ENCODE measurements around the gene MYO5A. TPM values are rescaled to one million over a fixed set of nuclear protein-coding genes. Genes with fewer than 3 reads are reported as not detected.

The MYO5A gene
- polyA plus RNA-seq, 2 of the 4 experiments (the other 2 are of a cell fraction), result 15.1 to 46.7 TPM

DNA sequence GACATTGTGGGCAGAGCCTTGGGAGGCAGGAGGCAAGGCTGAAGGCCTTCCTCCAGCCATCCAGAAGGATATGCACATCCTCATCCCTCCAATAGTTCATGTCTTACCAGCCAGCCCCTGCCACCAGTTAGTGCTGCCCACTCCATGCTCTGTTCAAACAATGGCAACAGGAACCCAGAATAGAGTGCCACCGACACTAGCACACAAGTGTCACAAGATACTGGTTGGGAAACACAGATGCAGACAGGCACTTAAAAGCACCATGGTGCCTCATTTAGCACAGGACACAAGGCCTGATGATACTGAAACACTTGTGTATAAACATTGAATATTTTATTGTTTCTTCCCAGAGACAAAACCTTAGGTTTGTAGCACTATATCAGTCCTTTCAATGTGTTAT, 176.6 kb downstream of the MYO5A start (continued):
- TF ChIP-seq HOXA7 (CRISPR knock-in tag; IDR thresholded peaks at IDR 0.05), result no peak

DNA sequence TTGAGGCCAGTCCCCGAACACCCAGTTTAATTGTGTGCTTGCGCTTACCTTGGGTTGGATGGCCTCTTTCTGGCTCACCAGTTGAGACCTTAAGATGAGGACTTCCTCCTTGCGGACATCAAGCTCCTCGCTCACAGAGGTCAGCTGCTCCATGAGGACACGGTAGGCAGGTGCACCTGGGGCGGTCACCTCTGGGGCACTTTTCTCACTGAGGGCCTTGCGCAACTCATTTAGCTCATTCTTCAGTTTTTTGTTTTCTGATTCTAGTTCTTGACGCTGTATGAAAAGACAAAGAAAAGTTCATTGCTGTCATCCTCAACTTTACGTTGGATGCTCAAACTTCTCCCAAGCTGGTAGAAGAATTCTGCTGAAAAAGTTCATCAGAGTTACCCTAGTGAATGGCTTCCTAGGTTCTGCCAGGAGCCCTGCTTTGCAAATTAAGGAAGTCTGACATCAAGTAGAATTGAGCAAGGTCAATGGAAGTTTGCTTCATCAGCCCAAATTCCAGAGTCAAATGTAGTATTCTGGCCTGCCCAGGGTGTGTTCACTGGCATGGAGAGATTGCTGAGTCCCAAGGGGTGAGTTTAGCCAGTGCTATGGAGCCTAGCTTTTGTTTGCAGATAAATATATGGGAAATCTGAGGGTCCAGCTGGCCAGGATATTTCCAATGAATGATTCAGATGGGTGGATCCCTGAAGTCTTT, 177.3 kb downstream of the MYO5A start:
- FAIRE-seq (no peak), DNase-seq (ENCODE audit: low read depth in 1 of 2, low spot score in 1 of 2) (no peak), ATAC-seq (no peak)
- WGBS (ENCODE audit: missing lambda C conversion rate), result 93% methylated on average over 9 of the region's 9 CpGs
- ChIA-PET CTCF (interaction anchor here (1.0 to 1.6 kb wide), 4 partner anchors 17 to 384 kb away, joined by 3 to 6 read pairs (median 4); no protein-coding TSS in a partner anchor), POLR2A (no interaction called here)
- peak; percentile 40 to 62; a peak in 2 of 4 replicates for TF ChIP-seq CEBPB (IDR thresholded peaks at IDR 0.05)
- TF ChIP-seq, protein P1, sequence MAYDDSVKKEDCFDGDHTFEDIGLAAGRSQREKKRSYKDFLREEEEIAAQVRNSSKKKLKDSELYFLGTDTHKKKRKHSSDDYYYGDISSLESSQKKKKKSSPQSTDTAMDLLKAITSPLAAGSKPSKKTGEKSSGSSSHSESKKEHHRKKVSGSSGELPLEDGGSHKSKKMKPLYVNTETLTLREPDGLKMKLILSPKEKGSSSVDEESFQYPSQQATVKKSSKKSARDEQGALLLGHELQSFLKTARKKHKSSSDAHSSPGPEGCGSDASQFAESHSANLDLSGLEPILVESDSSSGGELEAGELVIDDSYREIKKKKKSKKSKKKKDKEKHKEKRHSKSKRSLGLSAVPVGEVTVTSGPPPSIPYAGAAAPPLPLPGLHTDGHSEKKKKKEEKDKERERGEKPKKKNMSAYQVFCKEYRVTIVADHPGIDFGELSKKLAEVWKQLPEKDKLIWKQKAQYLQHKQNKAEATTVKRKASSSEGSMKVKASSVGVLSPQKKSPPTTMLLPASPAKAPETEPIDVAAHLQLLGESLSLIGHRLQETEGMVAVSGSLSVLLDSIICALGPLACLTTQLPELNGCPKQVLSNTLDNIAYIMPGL (CRISPR knock-in tag; IDR thresholded peaks at IDR 0.05; ENCODE audit: borderline replicate concordance), result no peak
- TF ChIP-seq NFE2L2 (conservative IDR thresholded peaks at IDR 0.05; ENCODE audit: low read length), result no peak
- TF ChIP-seq POLR2A (IDR thresholded peaks at IDR 0.05; ENCODE audit: low read length), result no peak
- no peak for TF ChIP-seq FOXS1 (CRISPR knock-in tag; IDR thresholded peaks at IDR 0.05)
- no peak for TF ChIP-seq TP53 (CRISPR knock-in tag; IDR thresholded peaks at IDR 0.05)
- H3K4me2 ChIP-seq, result no peak overlapping the region
- no peaks in the 10 kb centered on the region for H3K4me1 ChIP-seq
- H3K27ac ChIP-seq, result no peak overlapping the region
- no peak overlapping the region for H3K4me3 ChIP-seq
- no peaks in the 10 kb centered on the region for H3K9me3 ChIP-seq

DNA sequence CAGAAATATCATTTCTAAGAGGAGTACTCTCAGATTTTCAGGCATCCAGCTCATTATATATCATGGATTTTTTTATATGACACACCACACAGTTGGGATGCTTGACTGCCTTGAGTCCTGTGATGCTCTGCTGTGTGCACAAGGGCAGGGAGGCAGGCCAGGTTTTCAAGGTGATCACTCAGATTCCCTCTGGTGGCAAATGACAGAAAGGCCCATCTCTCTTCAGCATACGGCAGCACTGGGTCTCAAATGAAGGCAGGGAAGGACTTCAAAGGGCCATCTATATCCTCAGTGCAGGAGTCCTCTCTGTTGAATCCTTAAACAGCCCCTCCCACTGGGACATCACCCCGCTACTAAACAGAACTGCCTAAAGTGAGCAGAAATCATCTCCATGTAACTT, 178.3 kb downstream of the MYO5A start:
- H3K4me2 ChIP-seq, result no peak overlapping the region
- TF ChIP-seq BHLHE40 (IDR thresholded peaks at IDR 0.05; ENCODE audit: low read depth, low read length), result no peak
- TF ChIP-seq NFE2L2 (conservative IDR thresholded peaks at IDR 0.05; ENCODE audit: low read length), result no peak
- TF ChIP-seq RCOR1 (IDR thresholded peaks at IDR 0.05; ENCODE audit: low read depth, low read length), result no peak
- no peak for TF ChIP-seq SREBF2 (IDR thresholded peaks at IDR 0.05)
- TF ChIP-seq, protein P1 (CRISPR knock-in tag; IDR thresholded peaks at IDR 0.05; ENCODE audit: borderline replicate concordance), result no peak
- POLR2A ChIA-PET, result no interaction called here
- no peaks in the 10 kb centered on the region for H3K4me1 ChIP-seq
- peak; percentile 60 to 76; a peak in 5 of 6 replicates for ATAC-seq
- CTCF ChIA-PET, result interaction anchor here (0.9 to 1.6 kb wide), 5 partner anchors 18 to 385 kb away, joined by 3 to 6 read pairs (median 3); no protein-coding TSS in a partner anchor
- 87% methylated on average over 2 of the region's 2 CpGs for WGBS (ENCODE audit: missing lambda C conversion rate)
- H3K9me3 ChIP-seq, result no peaks in the 10 kb centered on the region
- peak in 1 of 2 experiments; percentile 18 for DNase-seq (ENCODE audit: low read depth in 1 of 2, low spot score in 1 of 2)
- no peak for FAIRE-seq
- H3K27ac ChIP-seq, result no peak overlapping the region
- H3K4me3 ChIP-seq, result no peak overlapping the region

DNA sequence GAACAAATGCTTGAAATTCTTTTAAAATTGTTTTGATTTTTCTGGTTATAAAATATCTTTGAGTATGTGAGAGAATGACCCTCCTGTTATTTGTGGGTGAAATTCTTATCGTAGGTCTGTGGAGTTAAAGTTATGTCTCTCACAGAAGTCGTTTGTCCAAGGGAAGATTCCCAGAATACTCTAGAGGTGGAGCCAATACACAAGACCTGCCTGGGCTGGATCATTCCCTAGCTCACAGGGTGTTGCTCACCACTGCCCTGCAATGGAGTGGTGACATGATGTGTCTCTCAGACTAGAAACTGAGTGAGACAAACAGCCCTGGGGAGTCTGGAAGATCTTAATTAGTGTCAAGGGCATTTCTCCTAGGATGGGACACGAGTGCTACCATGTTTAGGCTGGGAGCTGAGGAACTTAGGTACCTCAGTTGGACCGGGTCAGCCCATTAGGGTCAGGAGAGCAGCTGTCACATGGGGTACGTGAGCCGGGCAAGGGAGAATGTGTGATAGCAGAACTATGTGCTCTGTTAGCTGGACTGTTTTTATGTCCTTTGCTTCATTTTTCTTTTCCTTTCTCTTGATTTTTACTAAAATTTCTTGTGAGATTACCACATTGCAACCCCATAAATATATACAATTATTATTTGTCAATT, 179.5 kb downstream of the MYO5A start:
- Histone ChIP-seq H3K27ac (no peak overlapping the region), H3K4me3 (no peak overlapping the region), H3K4me1 (peaks cover 2% of the 10 kb centered on the region; the same call in 2 of the 3 replicates), H3K9me3 (no peaks in the 10 kb centered on the region), H3K4me2 (no peak overlapping the region)
- ChIA-PET POLR2A (no interaction called here), CTCF (interaction anchor here (0.9 to 1.2 kb wide), 4 partner anchors 17 to 388 kb away, joined by 3 to 5 read pairs (median 3); no protein-coding TSS in a partner anchor)
- FAIRE-seq (no peak), ATAC-seq (peak; percentile 67 to 72; a peak in 5 of 6 replicates), DNase-seq (ENCODE audit: low read depth in 1 of 2, low spot score in 1 of 2) (peak in 1 of 2 experiments; percentile 26)
- TF ChIP-seq EHMT2 (IDR thresholded peaks at IDR 0.05; ENCODE audit: low read depth) (no peak), RAD21 (conservative IDR thresholded peaks at IDR 0.05 in 1 of 2, IDR thresholded peaks at IDR 0.05 in 1 of 2) (0 out of 5 replicates have a peak, but pooled peaks of 1 of the 2 experiments have one; percentile 6), RCOR1 (IDR thresholded peaks at IDR 0.05; ENCODE audit: low read depth, low read length) (no peak)
- 77% methylated on average over 6 of the region's 6 CpGs for WGBS (ENCODE audit: missing lambda C conversion rate)
